Type B pancreatic cell (in vitro differentiated cells): Measurements from ENCODE around the gene JUND. TPM values are rescaled to one million over a fixed set of nuclear protein-coding genes. Genes with fewer than 3 reads are reported as not detected.
"Not testable (repeated sequence)": the region's sequence is repeated elsewhere in the genome, so short reads cannot be mapped to it uniquely, and the experiment has no call there.

Experiments used
- DNase-seq: peaks from one replicate; pipeline ENCODE4 v3.0.0; 2021; ENCODE audit warnings: mixed read lengths; ENCODE audit not compliant: unreplicated experiment; ENCODE audit errors: extremely low spot score
- H3K27ac Mint-ChIP-seq: 2 replicates; pipeline ENCODE4 v1.8.0; 2021; ENCODE audit warnings: mild to moderate bottlenecking, mixed read lengths
- H3K27me3 Mint-ChIP-seq: 2 replicates; pipeline ENCODE4 v1.8.0; 2021; ENCODE audit warnings: mixed read lengths
- H3K36me3 Mint-ChIP-seq: 2 replicates; pipeline ENCODE4 v1.8.0; 2021; ENCODE audit warnings: mixed read lengths
- H3K4me1 Mint-ChIP-seq: one replicate; pipeline ENCODE4 v1.8.0; 2021; ENCODE audit warnings: mixed read lengths; ENCODE audit not compliant: unreplicated experiment
- H3K4me3 Mint-ChIP-seq: 2 replicates; pipeline ENCODE4 v1.8.0; 2021; ENCODE audit warnings: mild to moderate bottlenecking, mixed read lengths
- H3K9me3 Mint-ChIP-seq: 2 replicates; pipeline ENCODE4 v1.8.0; 2021; ENCODE audit warnings: mixed read lengths
- long read RNA-seq: library from polyadenylated mRNA; unstranded; transcript quantifications from one replicate; pipeline ENCODE4 v2.0.0, GENCODE V29; 2020
- total RNA-seq: library from RNA; stranded (reverse); gene quantifications from 2 replicates; pipeline ENCODE4 v1.2.1, GENCODE V29; 2021; ENCODE audit warnings: low replicate concordance
- TF ChIP-seq, protein P1 (sequence below): fragments of 200-600 bp; sonication (generic); conservative IDR thresholded peaks from 2 replicates; pipeline ENCODE4 v1.5.0; 2021; ENCODE audit warnings: antibody characterized with exemption, mild to moderate bottlenecking

The JUND gene
- 126 and 232 TPM in 2 replicates for total RNA-seq
- long read RNA-seq, partial matches to known transcripts: 0 of 2 reads
- long read RNA-seq, other reads (novel, unspliced or antisense): 0 of 2 reads

DNA sequence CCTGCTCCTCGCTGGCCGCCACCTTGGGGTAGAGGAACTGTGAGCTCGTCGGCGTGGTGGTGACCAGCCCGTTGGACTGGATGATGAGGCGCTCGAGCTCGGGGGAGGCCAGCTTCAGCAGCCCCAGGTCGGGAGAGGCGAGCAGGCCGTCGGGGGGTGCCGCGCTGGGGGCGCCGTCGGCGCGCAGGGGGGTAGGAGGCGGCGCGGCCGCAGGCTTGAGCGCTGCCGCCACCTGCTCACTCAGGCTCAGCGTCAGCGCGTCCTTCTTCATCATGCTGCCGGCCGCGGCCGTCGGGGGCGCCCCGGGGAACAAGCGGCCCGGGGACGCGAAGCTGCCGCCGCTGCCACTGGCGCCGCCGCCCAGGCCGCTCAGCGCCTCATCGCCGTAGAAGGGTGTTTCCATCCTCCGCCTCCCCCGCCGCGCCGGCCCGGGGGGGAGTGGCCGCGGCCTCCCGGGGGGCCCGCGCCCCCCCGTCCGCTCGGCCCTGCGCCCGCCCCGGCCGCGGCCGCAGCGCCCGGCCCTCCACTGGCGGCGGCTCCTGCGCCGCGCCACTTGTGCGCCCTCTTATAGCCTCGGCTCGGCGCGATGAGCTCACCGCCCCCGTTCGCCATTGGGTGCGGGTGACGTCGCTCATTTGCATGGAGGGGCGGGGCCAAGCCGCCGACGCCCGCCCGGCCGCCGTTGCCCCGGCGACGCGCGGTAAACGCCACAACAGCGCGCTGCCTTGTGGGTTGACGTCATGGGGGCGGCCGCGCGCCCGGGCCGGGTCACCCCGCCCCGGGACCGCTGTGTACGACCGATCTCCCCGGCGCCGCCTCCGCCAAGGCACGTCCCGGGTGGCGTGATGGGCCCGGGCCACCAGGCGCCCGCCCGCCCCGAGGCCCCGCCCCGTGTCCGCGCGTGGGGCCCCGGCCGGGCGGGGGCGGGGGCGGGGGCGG, at the start of gene JUND:
Gene JUND, minus strand, starts transcription at position 541 of the 939 bp plus-strand sequence. Its CDS starts 138 bp downstream, at position 403.
- peak within 1 kb of the TSS; percentile 96 for H3K27ac Mint-ChIP-seq
- H3K36me3 Mint-ChIP-seq: peaks cover 8% of the 10 kb centered on the region
- H3K9me3 Mint-ChIP-seq: no peaks in the 10 kb centered on the region
- H3K4me1 Mint-ChIP-seq: peaks cover 28% of the 10 kb centered on the region
- DNase-seq: peak; percentile 99
- TF ChIP-seq, protein P1, sequence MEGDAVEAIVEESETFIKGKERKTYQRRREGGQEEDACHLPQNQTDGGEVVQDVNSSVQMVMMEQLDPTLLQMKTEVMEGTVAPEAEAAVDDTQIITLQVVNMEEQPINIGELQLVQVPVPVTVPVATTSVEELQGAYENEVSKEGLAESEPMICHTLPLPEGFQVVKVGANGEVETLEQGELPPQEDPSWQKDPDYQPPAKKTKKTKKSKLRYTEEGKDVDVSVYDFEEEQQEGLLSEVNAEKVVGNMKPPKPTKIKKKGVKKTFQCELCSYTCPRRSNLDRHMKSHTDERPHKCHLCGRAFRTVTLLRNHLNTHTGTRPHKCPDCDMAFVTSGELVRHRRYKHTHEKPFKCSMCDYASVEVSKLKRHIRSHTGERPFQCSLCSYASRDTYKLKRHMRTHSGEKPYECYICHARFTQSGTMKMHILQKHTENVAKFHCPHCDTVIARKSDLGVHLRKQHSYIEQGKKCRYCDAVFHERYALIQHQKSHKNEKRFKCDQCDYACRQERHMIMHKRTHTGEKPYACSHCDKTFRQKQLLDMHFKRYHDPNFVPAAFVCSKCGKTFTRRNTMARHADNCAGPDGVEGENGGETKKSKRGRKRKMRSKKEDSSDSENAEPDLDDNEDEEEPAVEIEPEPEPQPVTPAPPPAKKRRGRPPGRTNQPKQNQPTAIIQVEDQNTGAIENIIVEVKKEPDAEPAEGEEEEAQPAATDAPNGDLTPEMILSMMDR: peak; percentile 21
- H3K27me3 Mint-ChIP-seq: peaks cover 6% of the 10 kb centered on the region
- H3K4me3 Mint-ChIP-seq: peak within 1 kb of the TSS; percentile 92

DNA sequence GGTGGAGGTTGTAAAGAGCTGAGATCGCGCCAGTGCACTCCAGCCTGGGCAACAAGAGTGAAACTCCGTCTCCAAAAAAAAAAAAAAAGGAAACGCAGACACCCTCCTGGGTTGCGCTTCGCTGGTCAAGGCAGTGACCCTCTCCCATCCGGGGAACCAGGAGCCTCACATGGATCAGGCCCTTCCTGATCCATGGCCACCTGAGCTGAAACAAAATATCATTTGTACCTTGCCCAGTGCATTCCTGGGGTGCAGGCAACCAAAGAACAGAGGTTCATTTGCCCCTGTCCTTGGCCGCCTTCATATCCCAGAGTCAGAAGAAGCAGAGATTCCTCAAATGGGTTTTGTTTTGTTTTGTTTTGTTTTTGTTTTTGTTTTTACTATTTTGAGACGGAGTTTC, 49.4 kb upstream of the JUND start:
- no peaks in the 10 kb centered on the region for H3K9me3 Mint-ChIP-seq
- no peak overlapping the region for H3K4me3 Mint-ChIP-seq
- H3K36me3 Mint-ChIP-seq: no peaks in the 10 kb centered on the region
- peaks cover 14% of the 10 kb centered on the region for H3K4me1 Mint-ChIP-seq
- H3K27me3 Mint-ChIP-seq: no peaks in the 10 kb centered on the region
- no peak for DNase-seq
- H3K27ac Mint-ChIP-seq: no peak overlapping the region
- TF ChIP-seq, protein P1: no peak

DNA sequence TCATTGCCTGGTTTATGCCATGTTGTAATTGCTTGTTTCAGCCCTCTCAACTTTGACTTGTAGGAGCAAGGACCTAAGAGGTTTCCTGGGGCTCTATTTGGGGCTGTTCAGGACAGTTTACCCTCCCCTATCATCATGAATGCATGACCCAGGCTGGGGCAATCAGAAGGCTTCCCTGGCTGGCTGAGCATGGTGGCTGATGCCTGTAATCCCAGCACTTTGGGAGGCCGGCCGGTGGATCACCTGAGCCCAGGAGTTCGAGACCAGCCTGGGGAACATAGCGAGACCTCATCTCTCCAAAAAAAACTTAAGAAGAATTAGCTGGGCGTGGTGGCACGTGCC, 47.6 kb upstream of the JUND start:
- TF ChIP-seq, protein P1: no peak
- Mint-ChIP-seq H3K27me3 (no peaks in the 10 kb centered on the region), H3K9me3 (no peaks in the 10 kb centered on the region), H3K36me3 (no peaks in the 10 kb centered on the region), H3K4me3 (peak overlapping the region; percentile 83), H3K4me1 (peaks cover 15% of the 10 kb centered on the region), H3K27ac (peak overlapping the region; percentile 92)
- DNase-seq: no peak

DNA sequence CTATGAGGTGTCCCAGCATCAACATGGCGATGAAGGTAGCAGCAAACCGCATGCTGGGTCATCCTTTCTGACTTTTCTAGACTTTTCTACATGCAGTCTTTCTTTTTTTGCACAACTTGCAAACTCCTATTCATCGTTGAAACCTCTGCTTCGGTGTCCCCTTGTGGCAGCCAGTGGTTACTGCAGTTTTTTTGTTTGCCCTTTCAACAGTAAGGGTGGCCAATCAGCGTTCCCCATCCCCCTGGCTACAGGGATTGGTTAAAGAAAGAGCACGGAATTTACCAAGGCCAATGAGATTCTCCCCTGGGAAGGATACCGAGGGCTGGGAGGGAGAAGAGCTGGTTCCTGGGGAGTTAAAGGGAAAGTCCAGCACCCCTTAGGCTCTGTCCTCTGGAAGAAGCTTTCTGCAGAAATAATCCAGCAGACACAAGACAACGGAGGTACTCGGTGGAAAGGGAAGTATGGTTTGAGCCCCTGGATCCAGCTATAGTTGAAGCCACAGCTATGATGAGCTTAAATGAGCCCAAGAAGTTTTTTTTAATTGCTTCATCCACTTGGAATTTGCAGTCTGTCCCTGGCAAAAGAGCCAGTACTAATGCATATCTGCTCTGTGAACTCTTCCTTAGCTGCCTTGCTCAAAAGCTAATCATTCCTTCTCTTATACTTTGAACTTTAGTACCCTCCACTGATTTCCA, 47.1 kb upstream of the JUND start:
- peak overlapping the region; percentile 92 for H3K27ac Mint-ChIP-seq
- no peaks in the 10 kb centered on the region for H3K27me3 Mint-ChIP-seq
- H3K36me3 Mint-ChIP-seq: no peaks in the 10 kb centered on the region
- H3K4me3 Mint-ChIP-seq: peak overlapping the region; percentile 83
- TF ChIP-seq, protein P1: peak; percentile 89
- no peaks in the 10 kb centered on the region for H3K9me3 Mint-ChIP-seq
- DNase-seq: peak; percentile 85
- peaks cover 20% of the 10 kb centered on the region for H3K4me1 Mint-ChIP-seq

DNA sequence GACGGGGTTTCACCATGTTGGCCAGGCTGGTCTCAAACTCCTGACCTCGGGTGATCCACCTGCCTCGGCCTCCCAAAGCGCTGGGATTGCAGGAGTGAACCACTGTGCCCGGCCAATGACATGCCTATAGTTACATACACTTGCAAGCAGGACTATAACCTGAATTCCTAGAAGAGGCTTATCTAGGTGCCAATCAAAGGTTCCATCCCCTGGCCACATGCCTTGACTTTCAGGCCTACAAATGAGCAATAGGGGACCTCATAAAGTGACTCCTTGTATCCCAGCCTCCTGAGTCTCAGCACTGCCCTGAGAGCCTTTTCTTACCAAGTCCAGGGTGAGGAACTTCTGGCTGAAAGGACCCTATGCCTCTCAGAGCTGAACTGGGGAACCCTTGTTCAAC, 45.4 kb upstream of the JUND start:
- Mint-ChIP-seq H3K27me3 (no peaks in the 10 kb centered on the region), H3K27ac (no peak overlapping the region), H3K9me3 (no peaks in the 10 kb centered on the region), H3K4me3 (no peak overlapping the region), H3K36me3 (no peaks in the 10 kb centered on the region), H3K4me1 (peaks cover 31% of the 10 kb centered on the region)
- TF ChIP-seq, protein P1: no peak
- no peak for DNase-seq

DNA sequence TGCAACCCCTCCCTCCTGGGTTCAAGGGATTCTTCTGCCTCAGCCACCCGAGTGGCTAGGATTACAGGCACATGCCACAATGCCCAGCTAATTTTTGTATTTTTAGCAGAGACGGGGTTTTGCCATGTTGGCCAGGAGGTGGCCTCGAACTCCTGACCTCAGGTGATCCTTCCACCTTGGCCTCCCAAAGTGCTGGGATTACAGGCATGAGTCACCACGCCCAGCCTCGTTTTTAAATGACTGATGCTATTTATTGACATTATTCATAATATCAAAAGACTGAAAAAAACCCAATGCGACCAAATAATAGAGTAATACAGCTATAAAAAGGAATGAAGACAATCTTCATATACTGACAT, 42.9 kb upstream of the JUND start:
- H3K4me3 Mint-ChIP-seq: peak overlapping the region; percentile 9
- H3K4me1 Mint-ChIP-seq: peaks cover 45% of the 10 kb centered on the region
- H3K27me3 Mint-ChIP-seq, DNase-seq, H3K36me3 Mint-ChIP-seq, H3K9me3 Mint-ChIP-seq: not testable (repeated sequence)
- peak overlapping the region; percentile 96 for H3K27ac Mint-ChIP-seq
